MCF 10A (cell line): ENCODE data around the gene STUB1. TPM values are rescaled to one million over a fixed set of nuclear protein-coding genes. Genes with fewer than 3 reads are reported as not detected.

Source experiments
- BruUV-seq: library from RNA; stranded (reverse); fragments of 400-500 nt; replicated peaks from 2 replicates; lab custom pipeline; 2021; lab: Mats Ljungman, UMichigan
- CTCF ChIA-PET: fragments of 300-600 bp; sonication (Branson Sonifier 250); formaldehyde crosslinking; extraction: SDS; loops from one replicate; lab custom pipeline; 2021; ENCODE audit warnings: antibody characterized with exemption, inconsistent platforms; lab: Yijun Ruan, JAX
- POLR2A ChIA-PET: fragments of 300-600, 350-650 bp; sonication (Branson Sonifier 250); formaldehyde crosslinking; extraction: SDS; loops from one replicate; lab custom pipeline; 2020; ENCODE audit warnings: antibody characterized with exemption, inconsistent platforms; lab: Yijun Ruan, JAX
- DNase-seq: peaks from one replicate; pipeline ENCODE4 v3.0.0-alpha.2; 2018; ENCODE audit not compliant: unreplicated experiment
- H3K27ac Mint-ChIP-seq: one replicate; pipeline ENCODE4 v1.8.0; 2022; ENCODE audit warnings: mild to moderate bottlenecking, low read depth, mixed read lengths; ENCODE audit not compliant: unreplicated experiment
- H3K27me3 Mint-ChIP-seq: one replicate; pipeline ENCODE4 v1.8.0; 2022; ENCODE audit warnings: mixed read lengths; ENCODE audit not compliant: insufficient read depth, unreplicated experiment
- H3K36me3 Mint-ChIP-seq: one replicate; pipeline ENCODE4 v1.8.0; 2022; ENCODE audit warnings: mild to moderate bottlenecking, moderate library complexity, mixed read lengths; ENCODE audit not compliant: insufficient read depth, unreplicated experiment
- H3K4me1 Mint-ChIP-seq: one replicate; pipeline ENCODE4 v1.8.0; 2022; ENCODE audit warnings: mixed read lengths; ENCODE audit not compliant: insufficient read depth, unreplicated experiment
- H3K4me3 Mint-ChIP-seq: one replicate; pipeline ENCODE4 v1.8.0; 2022; ENCODE audit warnings: mild to moderate bottlenecking, moderate library complexity, mixed read lengths; ENCODE audit not compliant: unreplicated experiment
- H3K9me3 Mint-ChIP-seq: one replicate; pipeline ENCODE4 v1.8.0; 2022; ENCODE audit warnings: mixed read lengths; ENCODE audit not compliant: unreplicated experiment
- intact Hi-C: fragments of 100-400 bp; cut with micrococcal nuclease; formaldehyde crosslinking; loops from 2 replicates; pipeline ENCODE4 v1.14.1; 2022
- total RNA-seq: library from RNA; stranded (reverse); gene quantifications from 2 replicates; pipeline ENCODE4 v1.2.3, GENCODE V29; 2022
- TF ChIP-seq, protein P1 (sequence below): fragments of 200-600 bp; IDR thresholded peaks from one replicate; pipeline ENCODE4 v1.8.0; 2022; ENCODE audit warnings: antibody characterized with exemption, mild to moderate bottlenecking; ENCODE audit not compliant: unreplicated experiment

Gene STUB1
- total RNA-seq, 1 experiment from 2014 or later = 124 TPM

DNA sequence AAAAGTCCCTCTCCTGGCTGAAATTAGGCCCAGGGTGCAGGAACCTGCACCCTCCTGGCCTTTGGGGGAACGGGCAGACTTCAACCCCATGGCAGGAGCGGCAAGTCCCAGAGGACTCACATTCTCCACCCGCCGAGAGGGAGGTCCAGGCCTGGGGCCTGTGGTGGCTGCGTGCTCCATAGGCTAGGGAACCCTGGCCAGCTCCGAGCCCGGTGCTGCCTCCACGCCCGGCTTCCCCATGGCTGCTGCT lies 45.9 kb downstream of the STUB1 start:
- no peaks in the 10 kb centered on the region for H3K4me1 Mint-ChIP-seq
- intact Hi-C loops = loop anchor here (5.0 kb wide), 1 partner anchor 61 kb away; the partner anchor contains the start of genes CHTF18 and RPUSD1
- peaks cover 37% of the 10 kb centered on the region for H3K36me3 Mint-ChIP-seq
- H3K27me3 Mint-ChIP-seq = no peaks in the 10 kb centered on the region
- H3K4me3 Mint-ChIP-seq = peak overlapping the region; percentile 65
- TF ChIP-seq, protein P1, sequence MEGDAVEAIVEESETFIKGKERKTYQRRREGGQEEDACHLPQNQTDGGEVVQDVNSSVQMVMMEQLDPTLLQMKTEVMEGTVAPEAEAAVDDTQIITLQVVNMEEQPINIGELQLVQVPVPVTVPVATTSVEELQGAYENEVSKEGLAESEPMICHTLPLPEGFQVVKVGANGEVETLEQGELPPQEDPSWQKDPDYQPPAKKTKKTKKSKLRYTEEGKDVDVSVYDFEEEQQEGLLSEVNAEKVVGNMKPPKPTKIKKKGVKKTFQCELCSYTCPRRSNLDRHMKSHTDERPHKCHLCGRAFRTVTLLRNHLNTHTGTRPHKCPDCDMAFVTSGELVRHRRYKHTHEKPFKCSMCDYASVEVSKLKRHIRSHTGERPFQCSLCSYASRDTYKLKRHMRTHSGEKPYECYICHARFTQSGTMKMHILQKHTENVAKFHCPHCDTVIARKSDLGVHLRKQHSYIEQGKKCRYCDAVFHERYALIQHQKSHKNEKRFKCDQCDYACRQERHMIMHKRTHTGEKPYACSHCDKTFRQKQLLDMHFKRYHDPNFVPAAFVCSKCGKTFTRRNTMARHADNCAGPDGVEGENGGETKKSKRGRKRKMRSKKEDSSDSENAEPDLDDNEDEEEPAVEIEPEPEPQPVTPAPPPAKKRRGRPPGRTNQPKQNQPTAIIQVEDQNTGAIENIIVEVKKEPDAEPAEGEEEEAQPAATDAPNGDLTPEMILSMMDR = no peak
- no TSS peak for BruUV-seq
- DNase-seq = no peak
- POLR2A ChIA-PET = interaction anchor here (0.5 to 9.6 kb wide), 14 partner anchors 11 to 78 kb away, joined by 3 to 124 read pairs (median 4); partner anchors contain the start of genes CIAO3, METRN, MSLN and STUB1
- H3K27ac Mint-ChIP-seq = no peak overlapping the region
- CTCF ChIA-PET = interaction anchor here (0.6 to 1.6 kb wide), 6 partner anchors 10 to 1704 kb away, joined by 3 to 5 read pairs (median 3); no protein-coding TSS in a partner anchor
- H3K9me3 Mint-ChIP-seq = no peaks in the 10 kb centered on the region

DNA sequence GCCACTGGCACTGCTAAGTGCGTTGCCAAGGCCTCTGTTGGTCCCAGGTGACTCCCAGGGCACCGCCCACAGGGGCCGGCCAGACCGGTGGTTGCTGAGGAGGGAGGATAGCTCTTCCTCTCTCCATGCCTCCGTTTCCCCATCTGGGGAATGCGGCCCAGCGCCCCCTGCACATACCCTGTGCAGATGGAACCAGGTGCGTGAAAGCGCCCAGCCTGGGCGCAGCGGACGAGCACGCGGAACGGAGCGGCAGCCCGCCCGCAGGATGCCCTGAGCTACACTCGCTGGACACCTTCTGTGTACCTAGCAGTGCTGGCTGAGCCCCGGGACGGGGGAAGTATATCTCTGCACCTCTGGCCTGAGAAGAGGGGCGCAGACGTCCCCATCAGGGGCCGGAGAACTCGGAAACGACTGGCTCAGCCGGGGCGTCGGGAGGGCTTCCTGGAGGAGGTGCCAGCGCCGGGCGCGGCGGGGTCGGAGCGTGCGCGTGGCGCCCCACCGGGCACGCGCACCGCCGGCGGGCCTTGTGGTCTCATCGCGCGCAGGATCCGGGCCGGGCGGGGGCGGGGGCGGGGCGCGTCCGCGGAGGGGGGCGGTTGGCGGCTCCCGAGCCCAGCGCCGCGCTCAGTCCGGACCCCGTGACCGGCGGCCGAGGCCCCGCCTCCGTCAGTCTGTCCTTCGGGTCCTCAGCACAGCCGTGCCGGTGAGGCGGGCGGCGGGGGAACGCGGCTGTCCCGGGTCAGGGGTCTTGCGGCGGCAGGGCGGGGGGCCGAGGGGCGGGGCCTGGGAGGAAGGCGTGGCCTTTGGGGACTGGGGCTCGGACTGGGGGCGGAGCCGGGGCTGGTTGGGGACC lies 46.5 kb downstream of the STUB1 start, which contains the start of the genes CCDC78 and HAGHL:
Gene CCDC78, minus strand, starts transcription at position 6 of the 853 bp plus-strand sequence. CDS start 76 bp downstream, outside the sequence.
Gene HAGHL, plus strand, starts transcription at position 669 of the 853 bp plus-strand sequence. CDS start 404 bp downstream, outside the sequence.
- CTCF ChIA-PET = interaction anchor here (0.6 to 1.6 kb wide), 7 partner anchors 11 to 1703 kb away, joined by 3 to 5 read pairs (median 3); no protein-coding TSS in a partner anchor
- no peak within 1 kb of the TSS for H3K27ac Mint-ChIP-seq

GRCh38 chr16:727291-727977 lies 47.2 kb downstream of the STUB1 start:
- Mint-ChIP-seq H3K27me3 (no peaks in the 10 kb centered on the region), H3K4me1 (no peaks in the 10 kb centered on the region), H3K9me3 (no peaks in the 10 kb centered on the region), H3K4me3 (peak overlapping the region; percentile 65), H3K36me3 (peaks cover 43% of the 10 kb centered on the region), H3K27ac (no peak overlapping the region)
- intact Hi-C loops = loop anchor here (5.0 kb wide), 1 partner anchor 60 kb away; the partner anchor contains the start of genes CHTF18 and RPUSD1
- TF ChIP-seq, protein P1 = no peak
- BruUV-seq = TSS peak; percentile 15
- DNase-seq = no peak
- ChIA-PET POLR2A (interaction anchor here (0.7 to 9.6 kb wide), 15 partner anchors 8 to 327 kb away, joined by 3 to 124 read pairs (median 7); partner anchors contain the start of genes CIAO3, METRN, MSLN and RPUSD1), CTCF (interaction anchor here (0.6 to 1.1 kb wide), 4 partner anchors 15 to 135 kb away, joined by 3 to 5 read pairs (median 4); no protein-coding TSS in a partner anchor)

More for the DNA sequence above, 46.5 kb downstream of the STUB1 start, which contains the start of the genes CCDC78 and HAGHL:
- TF ChIP-seq, protein P1 = no peak
- DNase-seq = peak; percentile 39
- Mint-ChIP-seq H3K9me3 (no peaks in the 10 kb centered on the region), H3K36me3 (peaks cover 38% of the 10 kb centered on the region), H3K27me3 (no peaks in the 10 kb centered on the region), H3K4me3 (peak within 1 kb of the TSS; percentile 65), H3K4me1 (no peaks in the 10 kb centered on the region)
- intact Hi-C loops = loop anchor here (5.0 kb wide), 1 partner anchor 61 kb away; the partner anchor contains the start of genes CHTF18 and RPUSD1
- POLR2A ChIA-PET = interaction anchor here (0.6 to 9.6 kb wide), 16 partner anchors 7 to 328 kb away, joined by 3 to 124 read pairs (median 6); partner anchors contain the start of genes CIAO3, METRN, MSLN and STUB1
- BruUV-seq = no TSS peak
